GM18505 (cell line): Measurements from ENCODE around the gene LDAF1.

Source experiments
- ATAC-seq: cut with Tn5 transposase; IDR thresholded peaks from one replicate; pipeline ENCODE4 v1.9.1; 2021; ENCODE audit not compliant: unreplicated experiment
- POLR2A ChIP-seq: IDR thresholded peaks from 4 replicates; pipeline ENCODE4 v1.6.1; 2011; ENCODE audit warnings: borderline replicate concordance; ENCODE audit not compliant: insufficient read depth, insufficient read length; ENCODE audit errors: extremely low read depth

The LDAF1 gene

DNA sequence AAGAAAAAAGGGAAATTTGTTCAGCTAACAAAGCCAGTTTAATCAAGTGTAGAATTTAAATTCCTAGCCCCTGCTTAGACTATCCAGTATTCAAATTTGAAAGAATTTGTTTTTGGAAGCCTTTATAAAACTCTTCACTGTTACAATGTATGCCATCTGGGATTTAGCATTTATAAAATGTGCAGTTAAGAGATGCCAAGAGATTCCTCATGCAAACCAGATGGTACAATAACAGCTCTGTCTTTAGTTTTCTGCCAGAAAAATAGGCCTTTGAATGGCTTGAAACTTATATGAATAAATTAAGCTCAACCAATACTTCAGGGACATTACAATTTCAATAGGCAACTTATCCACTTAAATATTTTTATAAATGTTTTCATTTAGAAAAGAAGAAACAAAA is 68.3 kb downstream of the LDAF1 start:
- TF ChIP-seq POLR2A = no peak
- ATAC-seq = no peak

DNA sequence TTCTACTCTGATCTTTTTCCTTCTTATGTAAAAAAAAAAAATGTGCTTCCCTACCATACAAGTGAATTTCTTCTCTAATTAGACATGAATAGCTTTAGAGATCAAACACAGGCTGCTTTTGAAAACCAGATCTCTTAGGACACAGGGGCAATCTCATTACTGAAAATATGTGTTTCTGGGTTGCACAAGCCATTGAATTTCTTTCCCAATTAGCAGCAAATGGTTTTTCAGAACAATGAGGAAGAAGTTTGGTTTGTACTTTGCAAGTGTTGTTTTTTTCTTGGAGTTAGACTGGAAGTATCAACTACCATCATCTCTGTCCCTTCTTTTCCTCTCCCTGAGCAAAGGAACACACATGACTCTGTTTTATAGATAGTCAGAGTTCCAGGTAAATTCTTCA is 69.4 kb downstream of the LDAF1 start:
- TF ChIP-seq POLR2A = no peak
- no peak for ATAC-seq

DNA sequence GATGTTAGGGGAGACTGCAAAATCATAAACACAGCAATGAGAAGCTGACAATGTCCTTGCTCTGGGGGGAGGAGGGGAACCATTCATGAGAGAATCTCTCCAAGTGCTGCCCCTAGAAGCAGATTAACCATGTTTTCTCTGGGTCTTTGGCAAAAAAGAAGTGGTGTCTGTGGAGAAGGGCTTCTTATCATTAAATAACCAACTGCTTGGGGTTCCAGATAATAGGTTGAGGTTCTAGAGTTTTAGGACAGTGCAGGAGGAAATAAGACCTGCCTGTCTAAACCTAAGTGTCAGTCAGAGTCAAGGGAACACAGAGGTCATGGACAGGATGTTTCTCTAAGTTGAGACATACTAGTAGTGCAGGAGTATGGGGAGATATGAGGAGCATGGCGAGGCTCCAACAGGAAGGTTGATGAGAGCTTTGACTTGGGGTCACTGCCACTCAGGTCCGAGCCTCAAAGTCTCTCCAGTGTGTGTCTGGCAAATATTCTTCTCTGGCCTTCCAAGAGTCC is 69.9 kb downstream of the LDAF1 start:
- no peak for TF ChIP-seq POLR2A
- ATAC-seq = no peak
